ENCODE data around the gene DUSP16.

Gene DUSP16, protein sequence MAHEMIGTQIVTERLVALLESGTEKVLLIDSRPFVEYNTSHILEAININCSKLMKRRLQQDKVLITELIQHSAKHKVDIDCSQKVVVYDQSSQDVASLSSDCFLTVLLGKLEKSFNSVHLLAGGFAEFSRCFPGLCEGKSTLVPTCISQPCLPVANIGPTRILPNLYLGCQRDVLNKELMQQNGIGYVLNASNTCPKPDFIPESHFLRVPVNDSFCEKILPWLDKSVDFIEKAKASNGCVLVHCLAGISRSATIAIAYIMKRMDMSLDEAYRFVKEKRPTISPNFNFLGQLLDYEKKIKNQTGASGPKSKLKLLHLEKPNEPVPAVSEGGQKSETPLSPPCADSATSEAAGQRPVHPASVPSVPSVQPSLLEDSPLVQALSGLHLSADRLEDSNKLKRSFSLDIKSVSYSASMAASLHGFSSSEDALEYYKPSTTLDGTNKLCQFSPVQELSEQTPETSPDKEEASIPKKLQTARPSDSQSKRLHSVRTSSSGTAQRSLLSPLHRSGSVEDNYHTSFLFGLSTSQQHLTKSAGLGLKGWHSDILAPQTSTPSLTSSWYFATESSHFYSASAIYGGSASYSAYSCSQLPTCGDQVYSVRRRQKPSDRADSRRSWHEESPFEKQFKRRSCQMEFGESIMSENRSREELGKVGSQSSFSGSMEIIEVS

DNA sequence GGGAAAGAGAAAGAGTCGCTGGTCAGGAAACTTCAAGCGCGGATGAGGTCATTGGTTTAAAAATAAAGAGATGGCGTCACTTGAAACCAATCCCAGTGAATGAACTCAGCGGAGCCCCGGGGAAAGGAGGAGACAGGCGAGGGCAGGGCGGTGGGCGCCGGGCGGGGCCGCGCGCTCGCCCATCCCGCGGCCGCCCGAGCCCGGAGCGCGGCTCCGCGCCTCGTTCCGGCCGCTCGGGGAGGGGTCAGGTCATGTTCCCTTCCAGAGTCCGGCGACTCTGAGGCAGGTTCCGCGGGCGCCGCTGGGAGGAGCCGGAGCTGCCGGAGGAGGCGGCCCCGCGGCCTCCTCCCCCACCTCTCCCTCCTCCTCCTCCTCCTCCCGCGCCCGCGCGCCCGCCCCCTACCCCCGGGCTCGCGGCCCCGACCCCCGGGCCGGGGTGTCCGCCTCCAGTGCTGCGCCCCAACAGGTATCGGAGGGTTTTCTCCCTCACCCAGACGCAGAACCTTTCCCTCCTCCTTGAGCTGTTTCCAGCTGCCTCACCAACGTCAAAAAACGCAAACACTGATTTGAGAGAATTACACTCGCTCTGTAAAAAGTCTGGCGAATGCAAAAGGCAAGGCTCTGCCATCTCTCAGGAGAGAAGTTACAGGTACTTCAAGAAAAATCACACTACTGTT, at the start of gene DUSP16:
TSS of gene DUSP16 (minus strand) at position 279 of the 677 bp plus-strand sequence. CDS start 41,765 bp downstream, outside the sequence.
- Histone ChIP-seq H3K9me2 (replicated peaks; ENCODE audit: insufficient read depth, low read length) (no peaks in the 10 kb centered on the region), H2AFZ (ENCODE audit: low read length) (peak within 1 kb of the TSS; percentile 98), H3K9ac (ENCODE audit: low read length) (peak within 1 kb of the TSS; percentile 93), H3K79me2 (ENCODE audit: low read length) (peaks cover 38% of the 10 kb centered on the region), H3K27me3 (replicated peaks; ENCODE audit: insufficient read depth, low read length) (no peaks in the 10 kb centered on the region), H3K4me3 (ENCODE audit: low read length) (peak within 1 kb of the TSS; percentile 98), H3K36me3 (replicated peaks; ENCODE audit: insufficient read depth, low read length) (no peaks in the 10 kb centered on the region), H3K4me2 (ENCODE audit: low read depth, low read length) (peak within 1 kb of the TSS; percentile 69), H3K4me1 (ENCODE audit: low read length) (peaks cover 11% of the 10 kb centered on the region), H3K9me3 (replicated peaks; ENCODE audit: insufficient read depth, low read length) (no peaks in the 10 kb centered on the region), H3K27ac (ENCODE audit: low read length) (peak within 1 kb of the TSS; percentile 85), H4K20me1 (ENCODE audit: insufficient read depth, low read length) (no peaks in the 10 kb centered on the region), H3F3A (ENCODE audit: insufficient read depth, low read length) (peaks cover 18% of the 10 kb centered on the region)
- peak; percentile 89 for DNase-seq
- TF ChIP-seq, protein P1, sequence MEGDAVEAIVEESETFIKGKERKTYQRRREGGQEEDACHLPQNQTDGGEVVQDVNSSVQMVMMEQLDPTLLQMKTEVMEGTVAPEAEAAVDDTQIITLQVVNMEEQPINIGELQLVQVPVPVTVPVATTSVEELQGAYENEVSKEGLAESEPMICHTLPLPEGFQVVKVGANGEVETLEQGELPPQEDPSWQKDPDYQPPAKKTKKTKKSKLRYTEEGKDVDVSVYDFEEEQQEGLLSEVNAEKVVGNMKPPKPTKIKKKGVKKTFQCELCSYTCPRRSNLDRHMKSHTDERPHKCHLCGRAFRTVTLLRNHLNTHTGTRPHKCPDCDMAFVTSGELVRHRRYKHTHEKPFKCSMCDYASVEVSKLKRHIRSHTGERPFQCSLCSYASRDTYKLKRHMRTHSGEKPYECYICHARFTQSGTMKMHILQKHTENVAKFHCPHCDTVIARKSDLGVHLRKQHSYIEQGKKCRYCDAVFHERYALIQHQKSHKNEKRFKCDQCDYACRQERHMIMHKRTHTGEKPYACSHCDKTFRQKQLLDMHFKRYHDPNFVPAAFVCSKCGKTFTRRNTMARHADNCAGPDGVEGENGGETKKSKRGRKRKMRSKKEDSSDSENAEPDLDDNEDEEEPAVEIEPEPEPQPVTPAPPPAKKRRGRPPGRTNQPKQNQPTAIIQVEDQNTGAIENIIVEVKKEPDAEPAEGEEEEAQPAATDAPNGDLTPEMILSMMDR (IDR thresholded peaks at IDR 0.05; ENCODE audit: low read length): no peak
- TF ChIP-seq EZH2 (optimal IDR thresholded peaks at IDR 0.05; ENCODE audit: low read depth, low read length) (no peak), EZH2phosphoT487 (IDR thresholded peaks at IDR 0.05; ENCODE audit: low read length) (no peak)

DNA sequence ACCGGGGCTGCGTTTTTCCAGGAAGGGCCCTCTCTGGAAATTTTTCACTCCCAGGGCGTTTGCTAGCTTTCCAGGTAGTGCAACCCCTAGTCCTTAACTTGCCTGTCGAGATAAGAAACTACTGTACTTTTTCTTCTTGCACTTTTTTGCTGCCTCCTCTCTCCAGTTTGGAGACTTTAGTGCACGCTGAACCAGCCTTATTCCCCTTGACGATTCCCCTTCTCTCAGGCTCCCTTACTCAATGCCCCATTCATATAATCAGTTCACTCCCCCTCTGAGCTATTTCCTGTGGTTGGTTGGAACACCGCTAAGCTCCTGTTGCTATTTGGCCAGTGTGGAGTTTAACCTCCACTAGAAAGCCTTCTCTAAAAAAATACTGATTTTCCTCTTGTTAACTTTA, 49.7 kb upstream of the DUSP16 start:
- Histone ChIP-seq H3K36me3 (replicated peaks; ENCODE audit: insufficient read depth, low read length) (no peaks in the 10 kb centered on the region), H4K20me1 (ENCODE audit: insufficient read depth, low read length) (no peaks in the 10 kb centered on the region), H3K9me3 (replicated peaks; ENCODE audit: insufficient read depth, low read length) (no peaks in the 10 kb centered on the region), H3K4me1 (ENCODE audit: low read length) (0 out of 2 replicates have a peak, but pooled peaks cover 7% of the 10 kb centered on the region), H3F3A (ENCODE audit: insufficient read depth, low read length) (peaks cover 13% of the 10 kb centered on the region), H3K4me2 (ENCODE audit: low read depth, low read length) (peak overlapping the region; percentile 98), H3K9me2 (replicated peaks; ENCODE audit: insufficient read depth, low read length) (no peaks in the 10 kb centered on the region), H3K27me3 (replicated peaks; ENCODE audit: insufficient read depth, low read length) (no peaks in the 10 kb centered on the region), H3K9ac (ENCODE audit: low read length) (peak overlapping the region; percentile 88), H3K79me2 (ENCODE audit: low read length) (peaks cover 32% of the 10 kb centered on the region), H3K27ac (ENCODE audit: low read length) (peak overlapping the region; percentile 90; the same call in 1 of the 2 replicates), H3K4me3 (ENCODE audit: low read length) (peak overlapping the region; percentile 89), H2AFZ (ENCODE audit: low read length) (peak overlapping the region; percentile 84)
- peak; percentile 31 for DNase-seq
- TF ChIP-seq EZH2 (optimal IDR thresholded peaks at IDR 0.05; ENCODE audit: low read depth, low read length) (no peak), EZH2phosphoT487 (IDR thresholded peaks at IDR 0.05; ENCODE audit: low read length) (no peak)
- TF ChIP-seq, protein P1 (IDR thresholded peaks at IDR 0.05; ENCODE audit: low read length): no peak

DNA sequence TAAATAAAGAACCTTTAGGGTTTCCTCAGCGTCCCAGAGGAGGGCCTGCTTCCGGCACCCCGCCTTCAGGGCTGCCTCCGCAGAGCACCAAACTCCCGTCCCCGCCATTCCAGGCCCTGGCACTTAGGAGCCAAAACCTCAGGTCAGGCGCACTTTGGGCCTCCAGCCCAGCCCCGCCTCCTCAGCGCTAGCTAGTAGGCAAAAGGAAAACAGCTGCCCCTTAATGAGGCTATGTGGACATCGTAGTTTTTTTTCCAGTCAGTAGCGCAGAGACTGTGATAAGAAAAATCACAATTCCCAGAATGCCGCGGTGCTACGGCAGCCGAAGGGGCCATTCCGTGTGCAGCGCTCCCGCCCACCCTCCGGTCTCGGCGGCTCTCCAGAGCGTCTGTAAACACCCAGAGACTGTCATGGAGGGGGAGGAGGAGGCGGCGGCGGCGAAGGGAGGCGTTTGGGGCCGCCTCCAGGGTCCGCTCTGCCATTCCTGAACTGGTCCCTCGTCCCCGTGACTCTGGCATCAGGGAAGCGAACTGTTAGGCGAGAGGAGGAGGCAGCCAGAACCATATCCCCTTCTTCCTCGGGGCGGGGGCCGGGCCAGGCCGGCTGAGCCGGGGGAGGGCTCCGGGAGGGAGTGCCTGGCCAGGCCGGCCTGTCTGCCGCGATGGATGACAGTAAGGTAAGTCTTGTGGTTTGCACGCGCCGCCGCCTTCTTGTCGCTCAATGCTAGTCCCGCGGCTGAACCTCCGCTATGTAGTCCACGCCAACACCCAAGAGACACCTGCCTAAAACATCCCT, 49.0 kb upstream of the DUSP16 start, which contains the start of gene CREBL2:
TSS of gene CREBL2 (plus strand) at position 365 of the 795 bp plus-strand sequence. CDS start at position 662, 297 bp downstream.
- no peaks in the 10 kb centered on the region for H3K9me3 ChIP-seq (replicated peaks; ENCODE audit: insufficient read depth, low read length)
- H3K9me2 ChIP-seq (replicated peaks; ENCODE audit: insufficient read depth, low read length): no peaks in the 10 kb centered on the region
- TF ChIP-seq EZH2 (optimal IDR thresholded peaks at IDR 0.05; ENCODE audit: low read depth, low read length): no peak
- TF ChIP-seq EZH2phosphoT487 (IDR thresholded peaks at IDR 0.05; ENCODE audit: low read length): no peak
- TF ChIP-seq, protein P1 (IDR thresholded peaks at IDR 0.05; ENCODE audit: low read length): no peak
- DNase-seq: peak; percentile 92
- peaks cover 13% of the 10 kb centered on the region for H3F3A ChIP-seq (ENCODE audit: insufficient read depth, low read length)
- peak within 1 kb of the TSS; percentile 90 for H3K27ac ChIP-seq (ENCODE audit: low read length)
- peak within 1 kb of the TSS; percentile 89 for H3K4me3 ChIP-seq (ENCODE audit: low read length)
- H3K9ac ChIP-seq (ENCODE audit: low read length): peak within 1 kb of the TSS; percentile 88
- peak within 1 kb of the TSS; percentile 98 for H3K4me2 ChIP-seq (ENCODE audit: low read depth, low read length)
- peaks cover 26% of the 10 kb centered on the region for H3K79me2 ChIP-seq (ENCODE audit: low read length)
- 0 out of 2 replicates have a peak, but pooled peaks cover 7% of the 10 kb centered on the region for H3K4me1 ChIP-seq (ENCODE audit: low read length)
- H3K36me3 ChIP-seq (replicated peaks; ENCODE audit: insufficient read depth, low read length): no peaks in the 10 kb centered on the region
- peak within 1 kb of the TSS; percentile 84 for H2AFZ ChIP-seq (ENCODE audit: low read length)
- H4K20me1 ChIP-seq (ENCODE audit: insufficient read depth, low read length): no peaks in the 10 kb centered on the region
- no peaks in the 10 kb centered on the region for H3K27me3 ChIP-seq (replicated peaks; ENCODE audit: insufficient read depth, low read length)

All from MM.1S (cell line).